DMS 273 (cell line): ENCODE results near the gene ERVW-1.
"Not testable (repeated sequence)": the region's sequence is repeated elsewhere in the genome, so short reads cannot be mapped to it uniquely, and the experiment has no call there.

Experiments
- DNase-seq: peaks from one replicate; lab custom pipeline; 2025; ENCODE audit not compliant: unreplicated experiment; lab: John Stamatoyannopoulos, UW

ERVW-1 gene, protein sequence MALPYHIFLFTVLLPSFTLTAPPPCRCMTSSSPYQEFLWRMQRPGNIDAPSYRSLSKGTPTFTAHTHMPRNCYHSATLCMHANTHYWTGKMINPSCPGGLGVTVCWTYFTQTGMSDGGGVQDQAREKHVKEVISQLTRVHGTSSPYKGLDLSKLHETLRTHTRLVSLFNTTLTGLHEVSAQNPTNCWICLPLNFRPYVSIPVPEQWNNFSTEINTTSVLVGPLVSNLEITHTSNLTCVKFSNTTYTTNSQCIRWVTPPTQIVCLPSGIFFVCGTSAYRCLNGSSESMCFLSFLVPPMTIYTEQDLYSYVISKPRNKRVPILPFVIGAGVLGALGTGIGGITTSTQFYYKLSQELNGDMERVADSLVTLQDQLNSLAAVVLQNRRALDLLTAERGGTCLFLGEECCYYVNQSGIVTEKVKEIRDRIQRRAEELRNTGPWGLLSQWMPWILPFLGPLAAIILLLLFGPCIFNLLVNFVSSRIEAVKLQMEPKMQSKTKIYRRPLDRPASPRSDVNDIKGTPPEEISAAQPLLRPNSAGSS

DNA sequence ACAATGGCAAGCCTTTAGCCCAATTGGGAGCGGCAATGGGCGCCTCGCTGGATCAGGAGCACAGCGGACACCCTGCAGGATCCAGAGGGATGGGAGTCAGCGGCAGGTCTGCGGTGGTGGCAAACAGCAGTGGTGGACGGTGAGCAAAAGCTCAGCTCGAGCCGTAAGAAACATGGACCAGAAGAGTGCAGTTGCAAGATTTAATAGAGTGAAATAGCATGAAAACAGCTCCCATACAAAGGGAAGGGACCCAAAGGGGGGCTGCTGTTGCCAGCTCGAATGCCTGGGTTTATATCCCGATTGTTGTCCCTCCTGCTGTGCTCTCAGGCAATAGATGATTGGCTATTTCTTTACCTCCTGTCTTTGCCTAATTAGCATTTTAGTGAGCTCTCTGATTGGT lies at the start of gene ERVW-1:
Gene ERVW-1 (minus strand): TSS at position 266 of the 400 bp plus-strand sequence. CDS start 7,565 bp downstream, outside the sequence.
- not testable (repeated sequence) for DNase-seq

DNA sequence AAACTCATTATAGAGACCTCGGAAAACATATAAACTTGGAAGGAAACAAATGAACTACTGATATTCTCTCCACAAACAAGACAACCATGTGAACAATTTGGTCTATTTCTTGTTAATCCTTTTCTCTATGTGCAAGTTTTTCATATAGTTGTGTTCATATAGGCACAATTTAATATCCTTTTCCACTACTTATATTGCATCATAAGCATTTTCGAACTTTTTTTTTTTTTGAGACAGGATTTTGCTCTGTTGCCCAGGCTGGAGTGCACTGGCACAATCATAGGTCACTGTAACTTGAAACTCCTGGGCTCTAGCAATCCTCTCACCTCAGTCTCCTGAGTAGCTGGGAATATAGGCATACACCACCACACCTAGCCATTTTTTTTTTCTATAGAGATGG lies 45.4 kb upstream of the ERVW-1 start:
- no peak for DNase-seq

DNA sequence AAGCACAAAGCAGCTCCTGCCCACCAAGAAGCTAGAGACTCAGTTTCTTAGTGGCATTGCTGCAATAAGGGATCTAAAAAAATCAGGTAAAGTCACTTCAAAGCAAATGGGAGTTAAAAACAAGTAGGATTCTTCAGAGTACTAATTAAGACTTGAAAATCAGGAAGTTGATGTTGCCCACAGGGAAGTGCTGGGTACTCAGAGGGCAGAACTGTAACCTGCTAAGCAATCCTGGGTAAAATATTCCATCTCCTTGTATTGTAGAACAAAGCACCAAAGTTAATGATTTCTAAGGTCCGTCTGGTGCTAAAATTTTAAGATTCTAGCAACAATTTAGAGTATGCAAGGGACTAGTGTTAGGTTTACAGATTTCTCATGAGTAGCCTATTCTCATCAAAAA lies 42.3 kb upstream of the ERVW-1 start:
- DNase-seq: no peak

DNA sequence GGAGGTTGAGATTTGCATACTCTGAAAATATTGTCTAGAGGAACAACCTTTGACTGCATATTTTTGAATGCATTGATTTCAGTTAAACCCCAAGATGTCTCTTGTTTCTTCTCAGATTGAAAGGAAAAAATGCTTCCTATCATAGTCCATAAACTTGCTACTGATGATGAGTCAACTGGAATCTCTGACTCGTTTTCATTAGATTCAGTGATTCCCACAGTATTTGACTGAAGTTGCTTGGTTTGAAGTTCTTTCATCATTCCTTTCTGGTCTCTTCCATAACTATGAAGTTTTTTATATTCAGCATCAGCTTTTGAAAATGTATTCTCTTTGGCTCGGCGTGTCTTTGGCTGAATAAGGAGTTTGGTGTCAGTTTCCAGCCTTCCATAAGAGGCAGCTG lies 39.9 kb upstream of the ERVW-1 start:
- no peak for DNase-seq

DNA sequence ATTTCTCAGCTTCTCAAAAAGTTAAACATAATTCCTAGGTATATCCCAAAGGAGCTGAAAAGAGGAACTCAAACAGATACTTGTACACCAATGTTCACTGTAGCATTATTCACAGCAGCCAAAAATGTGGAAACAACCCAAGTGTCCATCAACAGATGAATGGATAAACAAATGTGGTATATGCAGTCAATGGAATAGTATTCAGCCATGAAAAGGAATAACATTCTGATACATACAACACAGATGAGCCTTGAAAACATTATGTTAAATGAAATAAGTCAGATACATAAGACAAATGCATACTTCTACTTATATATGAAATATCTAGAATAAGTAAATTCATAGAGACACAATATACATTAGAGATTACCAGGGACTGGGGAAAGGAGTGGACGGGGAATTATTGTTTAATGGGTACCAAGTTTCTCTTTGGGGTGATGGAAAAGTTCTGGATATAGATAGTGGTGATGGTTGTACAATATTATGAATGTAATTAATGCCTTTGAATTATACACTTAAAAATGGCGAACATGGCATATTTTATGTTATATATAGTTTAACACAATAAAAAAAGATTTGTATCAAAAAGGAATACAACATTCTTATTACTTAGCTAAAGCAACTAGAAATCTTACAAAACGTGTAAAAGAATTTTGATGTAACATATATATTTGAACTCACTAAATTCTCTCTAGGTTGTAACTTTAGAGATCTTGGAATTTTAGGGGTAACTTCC lies 35.6 kb upstream of the ERVW-1 start:
- no peak for DNase-seq

DNA sequence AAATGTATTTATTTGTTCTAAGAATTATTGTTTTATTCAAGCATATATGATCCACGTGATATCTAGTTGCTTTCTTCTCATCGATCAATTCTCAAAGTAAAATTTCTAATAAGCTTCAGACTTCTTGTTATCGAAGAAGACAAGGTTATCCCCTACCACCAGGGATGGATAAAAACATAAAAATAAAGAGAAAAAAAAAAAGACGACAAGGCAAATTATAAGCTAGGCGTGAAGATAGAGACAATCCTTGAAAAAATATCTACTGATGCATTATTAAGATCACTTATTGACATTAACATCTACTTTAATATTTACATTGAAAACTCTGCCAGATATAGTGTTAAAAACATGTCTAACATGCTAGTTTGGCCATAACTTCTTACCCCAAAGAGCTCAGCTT lies 31.2 kb upstream of the ERVW-1 start:
- DNase-seq: no peak

DNA sequence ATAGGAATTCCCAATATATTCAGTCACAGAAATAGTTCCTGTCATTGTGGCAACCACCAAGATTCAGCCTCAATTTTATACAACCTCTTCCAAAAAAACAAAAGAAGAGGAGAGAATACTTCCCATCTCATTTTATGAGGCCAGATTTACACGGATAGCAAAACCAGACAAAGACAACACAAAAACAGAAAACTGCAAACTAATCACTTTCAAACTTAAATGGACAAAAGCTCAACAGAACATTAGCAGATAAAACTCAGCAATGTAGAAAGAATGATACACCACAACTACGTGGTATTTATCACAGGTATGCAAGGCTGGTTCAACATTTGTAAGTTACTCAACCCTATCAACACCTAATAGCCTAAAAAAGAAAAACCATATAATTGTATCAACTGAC lies 28.6 kb upstream of the ERVW-1 start:
- DNase-seq: no peak

DNA sequence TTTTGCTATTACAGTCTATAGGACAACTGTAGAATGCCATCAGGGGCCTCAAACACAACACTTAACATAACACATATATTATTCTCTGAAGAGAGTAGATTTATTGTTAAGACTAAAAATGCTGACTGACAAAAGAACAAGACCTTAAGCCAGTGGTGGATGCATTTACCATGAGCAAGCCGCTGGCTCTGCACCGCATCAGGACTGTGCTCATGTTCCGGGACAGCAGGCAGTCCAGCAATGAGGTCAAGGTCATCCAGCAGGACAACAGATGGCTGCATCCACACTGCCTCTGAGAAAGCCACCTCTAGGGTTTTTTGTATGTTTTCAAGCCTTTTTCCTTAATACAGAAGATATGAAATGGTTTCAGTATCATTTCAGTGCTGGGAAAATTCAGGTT lies 26.8 kb upstream of the ERVW-1 start:
- DNase-seq: no peak

DNA sequence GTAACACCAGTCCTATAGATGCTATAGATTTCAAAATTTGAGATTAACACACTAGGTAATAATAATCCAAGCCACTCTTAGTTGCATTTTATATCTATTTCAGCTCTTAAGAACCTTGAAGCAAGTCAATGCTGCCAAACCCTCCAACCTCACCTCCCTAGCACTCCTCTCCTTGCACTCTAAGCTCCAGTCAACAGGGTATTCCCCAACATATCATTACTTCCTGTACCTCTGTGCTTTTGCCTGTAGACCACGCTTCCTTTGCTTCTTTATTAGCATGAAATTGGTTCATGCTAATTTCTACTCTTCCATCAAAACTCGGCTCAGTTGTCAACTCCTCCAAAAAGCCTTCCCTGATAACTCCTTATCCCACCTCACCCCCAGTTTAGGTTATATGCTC lies 26.0 kb upstream of the ERVW-1 start:
- DNase-seq: no peak

DNA sequence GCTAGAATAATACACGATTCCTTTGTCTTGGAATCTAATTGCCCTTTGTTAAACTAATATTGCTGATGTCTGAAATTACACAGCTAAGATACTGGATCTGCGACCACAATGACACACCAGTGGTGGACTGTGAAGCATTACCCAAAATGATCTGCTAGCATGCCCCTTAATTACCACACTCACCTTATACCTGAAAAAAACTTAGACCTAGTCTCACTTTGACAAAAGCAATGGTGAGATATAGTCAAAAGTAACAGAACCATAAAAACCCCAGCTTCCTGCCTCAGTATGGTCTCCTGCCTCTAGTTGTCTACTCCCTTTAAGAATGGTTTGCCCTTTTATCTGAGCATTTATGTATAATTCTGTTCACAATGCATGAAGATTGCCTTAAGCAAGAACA lies 20.8 kb upstream of the ERVW-1 start:
- DNase-seq: no peak

DNA sequence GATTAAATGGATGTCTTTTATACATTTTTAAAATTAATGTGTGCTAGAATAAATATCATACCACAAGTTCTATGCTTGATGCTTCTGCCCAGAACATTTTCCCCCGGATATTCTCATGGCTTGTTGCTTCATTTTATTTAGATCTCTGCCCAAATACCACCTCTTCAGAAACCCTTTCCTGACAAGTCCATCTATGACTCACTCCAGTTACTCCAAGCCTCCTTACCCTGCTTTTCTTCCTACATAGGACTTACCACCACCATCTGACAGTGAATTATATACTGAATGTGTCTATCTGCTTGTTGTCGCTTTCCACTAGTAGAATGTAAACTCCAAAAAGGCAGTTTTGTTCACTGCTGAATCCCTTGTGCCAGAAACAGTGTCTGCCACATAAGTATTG lies 19.1 kb upstream of the ERVW-1 start:
- DNase-seq: no peak

DNA sequence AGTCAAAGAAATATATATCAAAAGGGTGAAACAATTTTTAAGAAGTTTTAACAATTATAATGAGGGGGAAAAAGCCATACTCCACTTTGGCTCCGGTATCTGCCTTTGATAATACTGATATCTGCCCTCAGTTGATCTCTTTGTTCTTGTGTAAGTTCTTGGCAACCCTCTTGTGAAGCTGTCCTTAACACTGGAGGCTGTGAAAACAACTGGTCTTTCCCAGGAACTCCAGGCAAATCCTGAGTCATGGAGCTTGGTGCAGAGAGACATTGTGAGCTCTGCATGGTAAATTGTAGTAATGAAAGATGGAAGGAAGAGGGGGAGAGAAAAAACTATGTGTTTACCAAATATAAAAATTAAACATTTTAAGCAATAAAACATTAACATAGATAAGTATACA lies 11.9 kb upstream of the ERVW-1 start:
- DNase-seq: no peak

DNA sequence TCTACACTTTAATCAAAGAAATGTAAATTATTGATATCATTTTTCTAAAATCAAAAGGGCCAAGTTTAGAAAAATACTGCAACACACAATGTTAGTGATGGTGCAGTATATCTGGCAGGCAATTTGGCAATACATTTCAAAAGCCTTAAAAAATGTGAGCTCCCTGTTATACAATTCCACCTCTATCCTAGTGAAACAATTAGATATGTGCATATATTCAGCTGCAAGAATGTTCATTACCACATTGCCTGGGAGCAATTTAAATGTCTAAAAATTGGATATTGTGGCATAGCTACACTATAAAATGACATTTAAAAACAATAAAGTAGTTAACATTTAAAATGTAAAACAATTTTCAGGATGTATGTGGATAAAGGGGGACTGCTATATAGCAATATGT lies 10.1 kb upstream of the ERVW-1 start:
- no peak for DNase-seq

DNA sequence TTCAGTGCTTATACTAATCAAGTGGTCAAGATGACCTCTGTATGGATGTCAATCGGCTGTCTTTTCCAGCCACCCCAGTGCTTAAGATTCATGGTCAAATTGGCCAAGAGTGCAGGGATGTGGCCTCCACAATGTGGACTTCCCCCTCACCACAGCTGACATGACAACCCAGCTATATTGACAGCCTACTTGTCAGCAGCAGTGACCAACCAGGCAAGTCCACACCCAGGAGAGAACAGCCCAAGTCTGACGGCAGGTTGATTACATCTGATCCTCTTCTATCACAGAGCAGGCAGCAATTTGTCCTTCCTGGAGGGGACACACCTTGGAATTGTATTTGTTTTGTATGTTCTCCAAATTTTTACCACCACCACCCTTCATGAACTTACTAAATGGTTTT lies 8.2 kb upstream of the ERVW-1 start:
- no peak for DNase-seq

DNA sequence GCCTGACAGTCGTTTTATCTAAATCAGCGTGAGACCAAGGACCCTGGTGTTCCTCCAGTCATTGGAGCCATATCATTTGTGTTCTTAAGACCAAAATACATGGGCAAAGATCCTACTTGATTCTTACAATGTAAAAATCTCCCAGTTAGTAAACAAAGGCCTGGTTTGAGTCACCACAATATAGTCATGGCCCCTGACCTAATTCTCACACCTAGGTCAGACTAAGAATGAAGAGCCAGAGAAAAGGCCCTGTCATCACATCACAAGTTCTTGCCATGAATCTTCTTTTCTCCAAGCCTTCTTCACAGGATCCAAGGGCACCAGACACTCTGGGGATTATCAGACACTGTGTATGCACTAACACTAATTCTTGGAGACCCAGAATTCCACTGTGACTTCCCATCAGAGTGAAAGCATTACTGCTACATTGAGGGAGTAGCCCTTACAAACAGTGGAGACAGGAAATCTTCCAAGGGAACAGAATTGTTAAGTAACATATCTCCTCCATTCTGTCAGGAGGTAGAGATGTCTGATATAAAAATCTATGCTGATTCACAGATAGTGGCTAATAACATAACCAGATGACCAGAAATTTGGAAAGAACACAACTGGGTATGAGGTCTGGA lies 7.6 kb upstream of the ERVW-1 start:
- no peak for DNase-seq

DNA sequence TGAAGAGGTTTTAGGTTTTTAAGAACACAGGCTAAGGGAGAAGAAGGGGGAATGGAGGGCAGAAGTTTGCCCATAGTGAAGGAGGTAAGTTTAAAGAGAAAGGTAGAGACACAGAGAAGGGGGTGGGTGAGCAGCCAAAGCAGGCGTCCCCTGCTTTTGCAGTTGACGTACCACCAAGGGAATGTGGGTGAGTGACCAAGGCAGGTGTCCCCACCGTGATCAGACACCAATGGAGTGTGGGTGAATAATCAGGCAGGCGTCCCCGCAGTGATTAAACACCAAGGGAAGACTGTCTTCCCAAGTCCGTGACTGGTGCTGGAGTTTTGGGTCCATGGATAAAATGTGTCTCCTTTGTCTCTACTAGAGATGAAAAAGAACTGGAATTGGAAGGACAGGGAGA lies 6.5 kb upstream of the ERVW-1 start:
- DNase-seq: not testable (repeated sequence)

DNA sequence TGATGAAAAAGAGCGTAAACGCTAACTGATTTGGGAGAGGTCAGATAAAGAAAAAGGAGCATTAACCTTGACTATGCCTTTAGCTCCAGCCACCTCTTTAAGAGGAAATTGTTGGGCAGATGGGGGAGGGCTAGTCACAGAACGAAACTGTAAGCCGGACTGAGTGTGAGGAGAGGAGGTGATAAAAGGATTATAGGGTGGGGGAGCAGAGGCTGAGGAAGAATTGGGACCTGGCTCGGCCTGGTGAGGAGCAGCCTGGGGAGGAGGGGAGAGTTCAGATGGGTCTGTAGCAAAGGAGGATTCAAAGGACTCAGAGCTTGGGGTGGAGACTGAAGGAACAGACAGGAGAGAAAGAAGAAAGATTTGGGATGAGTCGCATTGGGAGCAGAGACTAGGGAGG lies 5.9 kb upstream of the ERVW-1 start:
- DNase-seq: not testable (repeated sequence)

DNA sequence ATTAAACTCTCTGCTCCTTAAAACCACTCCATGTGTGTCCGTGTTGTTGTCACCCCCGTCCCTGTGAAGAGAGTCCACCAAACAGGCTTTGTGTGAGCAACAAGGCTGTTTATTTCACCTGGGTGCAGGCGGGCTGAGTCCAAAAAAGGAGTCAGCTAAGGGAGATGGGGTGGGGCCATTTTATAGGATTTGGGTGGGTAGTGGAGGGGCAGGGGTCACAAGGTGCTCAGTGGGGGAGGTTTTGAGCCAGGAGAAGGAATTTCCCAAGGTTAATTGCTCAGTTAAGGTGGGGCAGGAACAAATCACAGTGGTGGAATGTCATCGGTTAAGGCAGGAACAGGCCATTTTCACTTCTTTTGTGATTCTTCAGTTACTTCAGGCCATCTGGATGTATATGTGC lies 1.4 kb upstream of the ERVW-1 start:
- not testable (repeated sequence) for DNase-seq

DNA sequence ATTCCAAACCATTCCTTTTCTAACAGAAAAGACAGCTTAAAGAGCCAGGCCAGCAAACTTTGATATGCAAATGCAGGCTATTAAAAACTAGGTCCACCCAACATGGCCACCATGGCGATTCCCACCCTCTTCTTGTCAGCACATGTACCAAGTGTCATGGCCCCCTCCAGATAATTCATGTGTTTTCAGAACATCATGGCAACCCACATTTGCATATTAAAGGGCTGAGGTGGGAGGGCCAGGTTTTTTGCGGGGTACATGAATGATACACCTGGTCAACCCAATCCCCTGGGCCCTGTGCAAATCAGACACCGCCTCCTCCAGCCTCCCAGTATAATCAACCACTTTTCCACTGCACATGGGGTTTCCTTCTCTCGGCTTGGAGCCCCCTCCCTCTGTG lies 965 bp upstream of the ERVW-1 start:
- DNase-seq: no peak

DNA sequence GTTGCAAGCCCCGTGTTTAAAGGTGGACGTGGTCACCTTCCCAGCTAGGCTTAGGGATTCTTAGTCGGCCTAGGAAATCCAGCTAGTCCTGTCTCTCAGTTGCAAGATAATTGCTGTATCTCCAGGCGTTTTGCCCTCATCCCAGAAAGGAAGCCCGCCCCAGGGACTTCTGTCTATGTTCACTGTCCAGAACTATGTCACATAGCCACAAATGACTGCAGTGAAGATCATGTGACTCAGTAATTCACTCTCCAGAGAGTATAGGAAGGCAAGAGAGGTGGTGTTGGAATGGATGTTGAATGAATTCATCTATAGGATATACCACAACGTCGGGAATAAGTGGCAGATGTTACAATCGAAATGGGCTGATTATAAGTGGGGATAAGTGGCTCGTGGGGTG lies 349 bp upstream of the ERVW-1 start:
- DNase-seq: no peak

DNA sequence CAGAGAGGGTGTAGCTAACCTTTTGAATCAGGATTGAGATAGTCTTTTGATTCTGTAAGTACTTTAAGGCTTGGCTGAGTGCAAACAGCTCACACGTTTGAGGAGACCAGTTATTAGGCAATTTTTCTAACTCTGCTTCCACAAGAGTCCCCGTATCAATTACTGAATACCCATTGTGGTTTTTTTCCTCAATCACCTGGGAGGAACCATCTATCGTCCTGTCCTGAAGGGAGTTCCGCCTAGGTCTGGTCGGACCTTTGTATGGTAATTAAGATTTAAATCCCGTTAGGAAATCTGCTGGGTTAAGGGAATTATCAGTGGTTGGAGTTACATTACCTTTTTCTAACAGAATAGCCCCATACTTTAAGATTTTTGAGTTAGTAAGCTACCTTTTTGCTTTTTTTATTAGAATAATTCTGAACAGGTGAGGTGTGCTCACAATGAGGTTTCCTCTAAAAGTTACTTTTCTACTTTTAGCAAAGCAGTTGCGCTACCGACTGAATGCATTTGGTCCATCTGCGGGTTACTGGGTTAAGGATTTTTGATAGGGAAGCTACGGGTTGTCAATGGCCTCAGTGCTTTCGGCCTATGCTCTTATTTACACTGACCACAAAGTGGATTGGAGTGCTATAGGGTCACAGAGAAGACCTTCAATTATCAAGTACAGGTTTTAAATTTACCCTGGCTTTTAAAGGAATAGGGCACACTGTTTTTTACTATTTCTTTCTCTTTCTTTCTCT lies 1.7 kb downstream of the ERVW-1 start:
- DNase-seq: not testable (repeated sequence)
